Smooth muscle cell (in vitro differentiated cells): Measurements from ENCODE around the gene RNF187. TPM values are rescaled to one million over a fixed set of nuclear protein-coding genes. Genes with fewer than 3 reads are reported as not detected.

ENCODE experiments used
- DNase-seq: peaks from one replicate; lab custom pipeline; 2025; ENCODE audit not compliant: unreplicated experiment; lab: John Stamatoyannopoulos, UW
- H2AFZ ChIP-seq: fragments of 200-600 bp; sonication (generic); 2 replicates; pipeline ENCODE4 v1.6.0; 2016; ENCODE audit warnings: antibody characterized with exemption, low read depth, mild to moderate bottlenecking
- H3F3A ChIP-seq: fragments of 200-600 bp; sonication (generic); 2 replicates; pipeline ENCODE4 v1.6.0; 2017; ENCODE audit warnings: antibody characterized with exemption, low read depth
- H3K27ac ChIP-seq: fragments of 200-600 bp; sonication (generic); 2 replicates; pipeline ENCODE4 v1.5.1; 2016; ENCODE audit warnings: low read depth, mild to moderate bottlenecking
- H3K27me3 ChIP-seq: fragments of 200-600 bp; sonication (generic); 2 replicates; pipeline ENCODE4 v1.6.1; 2016; ENCODE audit warnings: low read depth, mild to moderate bottlenecking
- H3K36me3 ChIP-seq: fragments of 200-600 bp; sonication (generic); 2 replicates; pipeline ENCODE4 v1.5.1; 2016; ENCODE audit warnings: low read depth
- H3K4me1 ChIP-seq: fragments of 200-600 bp; sonication (generic); 2 replicates; pipeline ENCODE4 v1.5.1; 2016; ENCODE audit warnings: low read depth
- H3K4me2 ChIP-seq: fragments of 200-600 bp; sonication (generic); 2 replicates; pipeline ENCODE4 v1.6.0; 2016; ENCODE audit warnings: mild to moderate bottlenecking
- H3K4me3 ChIP-seq: fragments of 200-600 bp; sonication (generic); 2 replicates; pipeline ENCODE4 v1.5.1; 2016; ENCODE audit warnings: mild to moderate bottlenecking
- H3K79me2 ChIP-seq: fragments of 200-600 bp; sonication (generic); 2 replicates; pipeline ENCODE4 v1.6.0; 2016; ENCODE audit warnings: low read depth, mild to moderate bottlenecking
- H3K9ac ChIP-seq: fragments of 200-600 bp; sonication (generic); 2 replicates; pipeline ENCODE4 v1.6.0; 2016; ENCODE audit warnings: low read depth
- H3K9me3 ChIP-seq: fragments of 200-600 bp; sonication (generic); replicated peaks from 2 replicates; pipeline ENCODE4 v1.5.1; 2016; ENCODE audit warnings: low read depth
- H4K20me1 ChIP-seq: fragments of 200-600 bp; sonication (generic); 2 replicates; pipeline ENCODE4 v1.6.0; 2016; ENCODE audit warnings: low read depth
- WGBS: methylation state at CpG from one replicate; pipeline ENCODE4 v1.1.7; 2016; ENCODE audit warnings: low lambda C conversion rate; 5-methylcytosine and 5-hydroxymethylcytosine counted together
- polyA plus RNA-seq: library from polyadenylated mRNA; unstranded; fragments of >200 nt; fragmentation: Nextera tagmentation; extraction: Ambion mirVana; gene quantifications from 2 replicates; pipeline ENCODE4 v1.2.1, GENCODE V29; 2016
- total RNA-seq: library from RNA; depleted of rRNA; stranded (reverse); fragments of >200 nt; gene quantifications from 2 replicates; pipeline ENCODE4 v1.2.3, GENCODE V29; 2014
- TF ChIP-seq, protein P1 (sequence below): fragments of 200-600 bp; sonication (generic); IDR thresholded peaks from 2 replicates; pipeline ENCODE4 v1.5.1; 2017; ENCODE audit warnings: borderline replicate concordance, mild to moderate bottlenecking, antibody characterized with exemption; ENCODE audit not compliant: insufficient read depth, poor library complexity, severe bottlenecking

RNF187 gene
- total and polyA plus RNA-seq, 2 experiments from 2014 or later, result 35.9 to 150 TPM

GRCh38 chr1:228528612-228529011, 41.4 kb downstream of the RNF187 start:
- WGBS, result 84% methylated on average over 2 of the region's 2 CpGs
- Histone ChIP-seq H3K36me3 (no peaks in the 10 kb centered on the region), H3K79me2 (no peaks in the 10 kb centered on the region), H4K20me1 (no peaks in the 10 kb centered on the region), H2AFZ (no peak overlapping the region), H3K4me1 (no peaks in the 10 kb centered on the region), H3K27ac (no peak overlapping the region), H3F3A (no peaks in the 10 kb centered on the region), H3K27me3 (no peaks in the 10 kb centered on the region), H3K9ac (no peak overlapping the region), H3K9me3 (no peaks in the 10 kb centered on the region), H3K4me2 (no peak overlapping the region), H3K4me3 (no peak overlapping the region)
- no peak for DNase-seq
- TF ChIP-seq, protein P1, sequence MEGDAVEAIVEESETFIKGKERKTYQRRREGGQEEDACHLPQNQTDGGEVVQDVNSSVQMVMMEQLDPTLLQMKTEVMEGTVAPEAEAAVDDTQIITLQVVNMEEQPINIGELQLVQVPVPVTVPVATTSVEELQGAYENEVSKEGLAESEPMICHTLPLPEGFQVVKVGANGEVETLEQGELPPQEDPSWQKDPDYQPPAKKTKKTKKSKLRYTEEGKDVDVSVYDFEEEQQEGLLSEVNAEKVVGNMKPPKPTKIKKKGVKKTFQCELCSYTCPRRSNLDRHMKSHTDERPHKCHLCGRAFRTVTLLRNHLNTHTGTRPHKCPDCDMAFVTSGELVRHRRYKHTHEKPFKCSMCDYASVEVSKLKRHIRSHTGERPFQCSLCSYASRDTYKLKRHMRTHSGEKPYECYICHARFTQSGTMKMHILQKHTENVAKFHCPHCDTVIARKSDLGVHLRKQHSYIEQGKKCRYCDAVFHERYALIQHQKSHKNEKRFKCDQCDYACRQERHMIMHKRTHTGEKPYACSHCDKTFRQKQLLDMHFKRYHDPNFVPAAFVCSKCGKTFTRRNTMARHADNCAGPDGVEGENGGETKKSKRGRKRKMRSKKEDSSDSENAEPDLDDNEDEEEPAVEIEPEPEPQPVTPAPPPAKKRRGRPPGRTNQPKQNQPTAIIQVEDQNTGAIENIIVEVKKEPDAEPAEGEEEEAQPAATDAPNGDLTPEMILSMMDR, result no peak

DNA sequence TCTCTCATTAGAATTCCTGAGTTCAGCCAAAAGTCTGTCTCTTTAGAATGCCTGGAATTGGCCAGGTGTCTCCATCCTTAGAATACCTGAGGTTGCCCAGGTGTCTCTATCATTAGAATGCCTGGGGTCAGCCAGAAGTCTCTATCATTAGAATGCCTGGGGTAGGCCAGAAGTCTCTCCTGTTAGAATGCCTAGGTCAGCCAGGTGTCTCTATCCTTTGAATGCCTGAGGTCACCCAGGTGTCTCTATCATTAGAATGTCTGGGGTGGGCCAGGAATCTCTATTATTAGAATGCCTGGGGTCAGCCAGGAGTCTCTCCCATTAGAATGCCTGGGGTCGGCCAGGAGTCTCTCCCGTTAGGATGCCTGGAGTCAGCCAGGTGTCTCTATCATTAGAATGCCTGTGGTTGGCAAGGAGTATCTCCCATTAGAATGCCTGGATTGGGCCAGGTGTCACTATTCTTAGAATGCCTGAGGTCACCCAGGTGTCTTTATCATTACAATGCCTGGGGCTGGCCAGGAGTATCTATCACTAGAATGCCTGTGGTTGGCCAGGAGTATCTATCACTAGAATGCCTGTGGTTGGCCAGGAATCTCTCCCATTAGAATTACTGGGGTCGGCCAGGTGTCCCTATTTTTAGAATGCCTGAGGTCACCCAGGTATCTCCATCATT, 43.0 kb downstream of the RNF187 start:
- Histone ChIP-seq H3K4me1 (no peaks in the 10 kb centered on the region), H3F3A (no peaks in the 10 kb centered on the region), H3K79me2 (no peaks in the 10 kb centered on the region), H3K4me3 (no peak overlapping the region), H2AFZ (no peak overlapping the region), H3K4me2 (no peak overlapping the region), H3K9ac (no peak overlapping the region), H3K36me3 (no peaks in the 10 kb centered on the region), H3K9me3 (no peaks in the 10 kb centered on the region), H4K20me1 (no peaks in the 10 kb centered on the region), H3K27me3 (no peaks in the 10 kb centered on the region), H3K27ac (no peak overlapping the region)
- TF ChIP-seq, protein P1, result no peak
- WGBS, result 89% methylated on average over 3 of the region's 3 CpGs
- no peak for DNase-seq

DNA sequence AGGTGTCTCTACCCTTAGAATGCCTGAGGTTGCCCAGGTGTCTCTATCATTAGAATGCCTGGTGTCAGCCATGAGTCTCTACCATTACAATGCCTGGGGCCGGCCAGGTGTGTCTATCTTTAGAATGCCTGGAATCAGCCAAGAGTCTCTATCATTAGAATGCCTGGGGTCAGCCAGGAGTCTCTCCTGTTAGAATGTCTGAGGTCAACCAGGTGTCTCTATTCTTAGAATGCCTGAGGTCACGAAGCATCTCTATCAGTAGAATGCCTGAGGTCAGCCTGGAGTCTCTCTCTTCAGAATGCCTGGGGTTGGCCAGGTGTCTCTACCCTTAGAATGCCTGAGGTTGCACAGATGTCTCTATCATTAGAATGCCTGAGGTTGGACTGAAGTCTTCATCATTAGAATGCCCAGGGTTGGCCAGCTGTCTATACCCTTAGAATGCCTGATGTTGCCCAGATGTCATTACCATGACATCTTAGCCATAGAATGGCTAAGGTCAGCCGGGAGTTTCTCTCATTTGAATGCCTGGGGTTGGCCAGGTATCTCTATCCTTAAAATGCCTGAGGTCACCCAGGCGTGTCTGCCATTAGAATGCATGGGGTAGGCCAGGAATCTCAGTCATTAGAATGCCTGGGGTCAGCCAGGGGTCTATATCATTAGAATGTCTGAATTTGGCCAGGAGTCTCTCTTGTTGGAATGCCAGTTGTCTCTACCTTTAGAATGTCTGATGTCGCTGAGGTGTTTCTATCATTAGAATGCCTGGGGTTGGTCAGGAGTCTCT, 44.0 kb downstream of the RNF187 start:
- Histone ChIP-seq H3K9me3 (no peaks in the 10 kb centered on the region), H3K4me2 (no peak overlapping the region)
- 80% methylated on average over 5 of the region's 5 CpGs for WGBS

More for the DNA sequence above, 44.0 kb downstream of the RNF187 start:
- no peaks in the 10 kb centered on the region for H3K79me2 ChIP-seq
- TF ChIP-seq, protein P1, result no peak
- H3K27me3 ChIP-seq, result no peaks in the 10 kb centered on the region
- no peaks in the 10 kb centered on the region for H3F3A ChIP-seq
- DNase-seq, result no peak
- H4K20me1 ChIP-seq, result no peaks in the 10 kb centered on the region
- no peak overlapping the region for H3K27ac ChIP-seq
- H2AFZ ChIP-seq, result no peak overlapping the region
- H3K9ac ChIP-seq, result no peak overlapping the region
- no peaks in the 10 kb centered on the region for H3K4me1 ChIP-seq
- no peak overlapping the region for H3K4me3 ChIP-seq
- no peaks in the 10 kb centered on the region for H3K36me3 ChIP-seq
